Adrenal gland (tissue), 12 donors: ENCODE measurements around the gene OVOL2. TPM values are rescaled to one million over a fixed set of nuclear protein-coding genes. Genes with fewer than 3 reads are reported as not detected.

Experiments used
- DNase-seq, 7 donors: peaks; one replicate each; pipeline ENCODE4 v3.0.0-alpha.2; 2019 to 2020
- H3K27ac ChIP-seq, 5 donors: fragments of 200-600 bp; sonication (generic) in 4 of 5; 1 replicate in 3 of 5; 2 replicates in 2 of 5; pipeline versions ENCODE4 v1.5.1 to v1.8.0; 2016 to 2020; ENCODE audit warnings: mild to moderate bottlenecking in 1 of 5
- H3K27me3 ChIP-seq: fragments of 200-600 bp; 2 replicates; pipeline ENCODE4 v1.8.0; 2021
- H3K36me3 ChIP-seq, 2 donors: fragments of 200-600 bp; replicated peaks in 1 of 2; 1 replicate in 1 of 2; 2 replicates in 1 of 2; pipeline versions ENCODE4 v1.5.1 to v1.8.0; 2018 to 2022
- H3K4me1 ChIP-seq, 2 donors: fragments of 200-600 bp; replicated peaks in 1 of 2; 1 replicate in 1 of 2; 2 replicates in 1 of 2; pipeline versions ENCODE4 v1.5.1 to v1.8.0; 2018 to 2021
- H3K4me3 ChIP-seq, 4 donors: fragments of 200-600 bp; sonication (generic) in 3 of 4; one replicate each; pipeline ENCODE4 v1.5.1; 2016 to 2018
- H3K9me3 ChIP-seq, 3 donors: fragments of 200-600 bp; sonication (generic) in 1 of 3; replicated peaks in 1 of 3; 1 replicate in 2 of 3; 2 replicates in 1 of 3; pipeline versions ENCODE4 v1.5.1 to v1.8.0; 2016 to 2021
- POLR2A ChIP-seq, 2 donors: fragments of 450-650 bp; IDR thresholded peaks; one replicate each; pipeline ENCODE4 v1.6.1; 2017; ENCODE audit warnings: antibody characterized with exemption in 2 of 2, mild to moderate bottlenecking in 2 of 2, moderate library complexity in 1 of 2
- WGBS, 4 donors: extraction: QIAGEN DNeasy Blood & Tissue Kit in 2 of 4; methylation state at CpG; one replicate each; pipeline versions ENCODE4 v1.1.5 to v1.1.7; 2013 to 2017; 5-methylcytosine and 5-hydroxymethylcytosine counted together
- intact Hi-C, 2 donors: fragments of 100-400 bp; cut with DNase I; formaldehyde crosslinking; loops; one replicate each; pipeline versions ENCODE4 v1.14.1 to v1.15.0; 2022 to 2023
- polyA plus RNA-seq, 3 donors: library from polyadenylated mRNA; stranded (reverse); fragments of 200-250 nt in 2 of 3; fragments of 350-450 nt in 1 of 3; fragmentation: Illumina TruSeq in 1 of 3; extraction: RNeasy Lipid Tissue Mini Kit (QIAGEN cat#74804) in 1 of 3; gene quantifications; one replicate each; pipeline ENCODE4 v1.2.3, GENCODE V29; 2013 to 2014
- total RNA-seq, 9 donors: library from RNA; depleted of rRNA in 4 of 9; stranded (reverse); fragments of >200 nt in 4 of 9; fragments of 120-200 nt in 1 of 9; fragmentation: NEBNext Ultra II Directional in 1 of 9; extraction: Animal tissue kit (Norgen Biotek cat#: 25700) in 1 of 9; gene quantifications; one replicate each; pipeline versions ENCODE4 v1.1.0 to v1.2.4, GENCODE V29; 2013 to 2023
- TF ChIP-seq, protein P1 (sequence below), 6 experiments: fragments of 450-650 bp in 4 of 6; fragments of 200-600 bp in 2 of 6; sonication (generic) in 1 of 6; IDR thresholded peaks; 1 replicate in 5 of 6; 2 replicates in 1 of 6; pipeline versions ENCODE4 v1.5.1 to v1.8.0; 2016 to 2021; ENCODE audit warnings: antibody characterized with exemption in 6 of 6, mild to moderate bottlenecking in 2 of 6, moderate library complexity in 1 of 6
- donor health status: healthy with polysubstance abuse.
- donor health status: Bipolar disorder and iron deficiency.
- donor health status: DM: yes; HTN: yes; CAD: no.
- donor health status: DM: no; HTN: no; CAD: no.
- donor health status: DM: no; HTN: no; CAD: no.
- donor health status: DM: yes; HTN: yes; CAD: no.

Gene OVOL2
- total and polyA plus RNA-seq, 12 donors, result not detected

- 84 to 86% (median 85%) methylated on average over 6 of the region's 6 CpGs for WGBS, 4 donors
- Histone ChIP-seq H3K9me3 (no peaks in the 10 kb centered on the region), H3K27me3 (no peaks in the 10 kb centered on the region), H3K4me3 (no peak overlapping the region), H3K4me1 (peaks cover 0 to 5% of the 10 kb centered on the region in 2 donors), H3K36me3 (peaks cover 0 to 5% of the 10 kb centered on the region in 2 donors), H3K27ac (peak overlapping the region in 1 of 5 donors; percentile 48)
- no peak for DNase-seq
- intact Hi-C loops, result loop anchor here (10.0 kb wide), 2 partner anchors 317 to 487 kb away; no protein-coding TSS in a partner anchor
- TF ChIP-seq, protein P1, sequence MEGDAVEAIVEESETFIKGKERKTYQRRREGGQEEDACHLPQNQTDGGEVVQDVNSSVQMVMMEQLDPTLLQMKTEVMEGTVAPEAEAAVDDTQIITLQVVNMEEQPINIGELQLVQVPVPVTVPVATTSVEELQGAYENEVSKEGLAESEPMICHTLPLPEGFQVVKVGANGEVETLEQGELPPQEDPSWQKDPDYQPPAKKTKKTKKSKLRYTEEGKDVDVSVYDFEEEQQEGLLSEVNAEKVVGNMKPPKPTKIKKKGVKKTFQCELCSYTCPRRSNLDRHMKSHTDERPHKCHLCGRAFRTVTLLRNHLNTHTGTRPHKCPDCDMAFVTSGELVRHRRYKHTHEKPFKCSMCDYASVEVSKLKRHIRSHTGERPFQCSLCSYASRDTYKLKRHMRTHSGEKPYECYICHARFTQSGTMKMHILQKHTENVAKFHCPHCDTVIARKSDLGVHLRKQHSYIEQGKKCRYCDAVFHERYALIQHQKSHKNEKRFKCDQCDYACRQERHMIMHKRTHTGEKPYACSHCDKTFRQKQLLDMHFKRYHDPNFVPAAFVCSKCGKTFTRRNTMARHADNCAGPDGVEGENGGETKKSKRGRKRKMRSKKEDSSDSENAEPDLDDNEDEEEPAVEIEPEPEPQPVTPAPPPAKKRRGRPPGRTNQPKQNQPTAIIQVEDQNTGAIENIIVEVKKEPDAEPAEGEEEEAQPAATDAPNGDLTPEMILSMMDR (IDR thresholded peaks at IDR 0.05), result no peak
- no peak for TF ChIP-seq POLR2A (IDR thresholded peaks at IDR 0.05)
Observed at GRCh38 chr20:17992224-17992637, 65.5 kb downstream of the OVOL2 start.

GRCh38 chr20:17990278-17990972 lies 67.3 kb downstream of the OVOL2 start:
- intact Hi-C loops, result loop anchor here (10.0 kb wide), 2 partner anchors 316 to 486 kb away; no protein-coding TSS in a partner anchor
- H3K36me3 ChIP-seq, result peaks cover 0 to 10% of the 10 kb centered on the region in 2 donors

DNA sequence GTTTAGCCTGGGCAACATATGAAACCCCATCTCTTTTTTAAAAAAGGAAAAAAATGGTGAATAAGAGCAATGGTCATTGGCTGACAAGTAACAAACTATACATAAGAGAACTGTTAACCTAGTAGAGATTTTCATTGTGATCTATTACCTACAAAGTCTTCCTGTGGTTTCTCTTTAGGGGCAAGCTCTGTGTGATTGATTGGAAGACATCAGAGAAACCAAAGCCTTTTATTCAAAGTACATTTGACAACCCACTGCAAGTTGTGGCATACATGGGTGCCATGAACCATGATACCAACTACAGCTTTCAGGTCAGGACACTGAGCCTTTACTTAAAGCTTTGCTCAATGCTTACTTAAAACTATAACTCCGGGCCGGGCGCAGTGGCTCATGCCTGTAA lies 69.7 kb downstream of the OVOL2 start:
- 95 to 100% (median 99%) methylated on average over 3 of the region's 3 CpGs for WGBS, 4 donors
- no peak for TF ChIP-seq POLR2A (IDR thresholded peaks at IDR 0.05)
- TF ChIP-seq, protein P1 (IDR thresholded peaks at IDR 0.05), result no peak
- no peaks in the 10 kb centered on the region for H3K4me1 ChIP-seq
- intact Hi-C loops, result no loop called here
- no peaks in the 10 kb centered on the region for H3K9me3 ChIP-seq
- no peaks in the 10 kb centered on the region for H3K27me3 ChIP-seq
- H3K36me3 ChIP-seq, result peaks cover 0 to 10% of the 10 kb centered on the region in 2 donors
- H3K27ac ChIP-seq, result no peak overlapping the region
- no peak overlapping the region for H3K4me3 ChIP-seq
- no peak for DNase-seq

More at GRCh38 chr20:17990278-17990972, 67.3 kb downstream of the OVOL2 start:
- TF ChIP-seq POLR2A (IDR thresholded peaks at IDR 0.05), result no peak
- TF ChIP-seq, protein P1 (IDR thresholded peaks at IDR 0.05), result no peak
- H3K4me1 ChIP-seq, result no peaks in the 10 kb centered on the region
- no peak overlapping the region for H3K27ac ChIP-seq
- no peak overlapping the region for H3K4me3 ChIP-seq
- H3K9me3 ChIP-seq, result no peaks in the 10 kb centered on the region
- DNase-seq, result no peak
- no peaks in the 10 kb centered on the region for H3K27me3 ChIP-seq
- WGBS, 4 donors, result 84 to 95% (median 88%) methylated on average over 9 to 10 of the region's 10 CpGs

DNA sequence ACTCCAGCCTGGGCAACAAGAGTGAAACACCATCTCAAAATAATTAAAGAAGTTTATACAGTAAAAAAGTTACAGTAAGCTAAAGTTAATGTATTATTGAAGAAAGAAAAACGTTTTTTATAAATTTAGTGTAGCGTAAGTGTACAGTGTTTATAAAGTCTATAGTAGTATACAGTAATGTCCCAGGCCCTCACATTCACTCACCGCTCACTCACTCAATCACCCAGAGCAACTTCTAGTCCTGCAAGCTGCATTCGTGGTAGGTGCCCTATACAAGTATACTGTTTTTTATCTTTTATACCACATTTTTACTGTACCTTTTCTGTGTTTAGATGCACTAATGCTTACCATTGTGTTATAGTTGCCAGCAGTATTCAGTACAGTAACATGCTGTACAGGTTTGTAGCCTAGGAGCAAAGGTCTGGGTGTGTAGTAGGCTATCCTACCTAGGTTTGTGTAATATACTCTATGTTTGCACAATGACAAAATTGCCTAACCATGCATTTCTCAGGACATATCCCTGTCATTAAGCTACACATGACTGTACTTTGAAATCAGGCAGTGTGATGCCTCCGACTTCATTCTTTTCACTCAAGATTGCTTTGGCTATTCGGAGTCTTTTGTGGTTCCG lies 72.2 kb downstream of the OVOL2 start:
- no peak overlapping the region for H3K4me3 ChIP-seq
- peaks cover 0 to 10% of the 10 kb centered on the region in 2 donors for H3K36me3 ChIP-seq
- H3K4me1 ChIP-seq, result no peaks in the 10 kb centered on the region
- DNase-seq, result no peak
- WGBS, 4 donors, result 90 to 95% (median 92%) methylated on average over 7 of the region's 7 CpGs
- H3K27ac ChIP-seq, result no peak overlapping the region
- H3K9me3 ChIP-seq, result no peaks in the 10 kb centered on the region
- H3K27me3 ChIP-seq, result no peaks in the 10 kb centered on the region
- intact Hi-C loops, result no loop called here
- TF ChIP-seq, protein P1 (IDR thresholded peaks at IDR 0.05), result no peak
- no peak for TF ChIP-seq POLR2A (IDR thresholded peaks at IDR 0.05)
